ENCODE measurements around the gene ADAMTSL2.

GRCh38 chr9:133569891-133570690 lies 35.6 kb downstream of the ADAMTSL2 start:
- TF ChIP-seq FOXP2 (optimal IDR thresholded peaks at IDR 0.05; ENCODE audit: borderline replicate concordance, extremely low read depth, extremely low read length, insufficient read depth) (no peak), SIN3A (IDR thresholded peaks at IDR 0.05; ENCODE audit: borderline replicate concordance, insufficient read depth, low read length) (no peak), REST (IDR thresholded peaks at IDR 0.05; ENCODE audit: insufficient read depth in 1 of 2, low read depth in 2 of 2, low read length in 2 of 2) (no peak), TAF1 (IDR thresholded peaks at IDR 0.05; ENCODE audit: borderline replicate concordance, insufficient read depth, low read length) (no peak)
